HG02798 (cell line): ENCODE data around the gene PRDM11.
"Not testable (repeated sequence)": the region's sequence is repeated elsewhere in the genome, so short reads cannot be mapped to it uniquely, and the experiment has no call there.

Experiments used
- ATAC-seq: cut with Tn5 transposase; IDR thresholded peaks from one replicate; pipeline ENCODE4 v1.9.1; 2021; ENCODE audit warnings: mild to moderate bottlenecking; ENCODE audit not compliant: unreplicated experiment, poor library complexity

The PRDM11 gene

DNA sequence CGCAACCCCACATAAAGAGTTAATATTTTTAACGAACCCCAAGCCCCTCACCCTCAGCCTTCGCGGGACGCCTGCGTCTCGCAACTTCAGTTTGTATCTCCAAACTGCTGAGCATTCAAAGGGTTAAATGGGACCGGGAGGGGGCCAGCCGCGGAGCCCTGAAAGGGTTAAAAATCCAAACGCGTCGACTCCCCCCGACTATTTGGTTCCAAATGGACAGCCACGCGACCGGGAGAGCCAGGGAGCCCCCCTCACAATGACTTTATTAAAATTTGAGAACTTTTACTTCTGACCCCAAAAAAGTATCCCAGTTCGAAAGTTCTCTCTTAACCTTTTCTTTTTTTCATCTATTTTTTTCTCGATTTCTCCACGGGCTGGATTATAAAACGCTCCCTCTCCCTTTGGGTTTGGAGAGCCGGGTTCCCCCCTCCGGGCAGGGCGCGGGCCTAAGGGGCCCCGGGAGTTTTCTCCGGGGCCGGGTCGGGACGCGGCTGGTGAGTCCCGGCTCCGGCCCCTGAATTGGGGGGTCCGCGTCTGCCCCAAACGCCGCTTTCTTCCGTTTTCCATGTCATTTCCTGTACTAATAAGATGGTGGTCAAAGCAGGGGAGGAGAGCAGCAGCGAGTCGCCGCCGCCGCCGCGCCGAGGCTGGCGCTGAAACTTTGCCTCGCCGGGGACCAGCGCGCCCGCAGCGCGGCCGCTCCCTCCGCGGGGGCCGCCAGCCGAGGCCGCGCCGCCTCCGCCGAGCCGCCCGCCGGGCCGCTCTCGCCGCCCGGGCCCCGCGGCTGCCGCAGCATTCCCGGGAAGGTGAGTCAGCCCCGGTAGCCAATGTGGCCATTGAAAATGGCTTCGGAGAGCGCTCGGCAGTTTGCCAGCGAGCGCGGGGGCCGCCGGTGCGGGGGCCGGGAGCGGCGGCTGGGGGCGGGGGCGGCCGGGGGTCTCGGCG is at the start of gene PRDM11:
TSS of gene PRDM11 (plus strand) at position 568 of the 945 bp plus-strand sequence. CDS start 35,128 bp downstream, outside the sequence.
- peak; percentile 40 for ATAC-seq

DNA sequence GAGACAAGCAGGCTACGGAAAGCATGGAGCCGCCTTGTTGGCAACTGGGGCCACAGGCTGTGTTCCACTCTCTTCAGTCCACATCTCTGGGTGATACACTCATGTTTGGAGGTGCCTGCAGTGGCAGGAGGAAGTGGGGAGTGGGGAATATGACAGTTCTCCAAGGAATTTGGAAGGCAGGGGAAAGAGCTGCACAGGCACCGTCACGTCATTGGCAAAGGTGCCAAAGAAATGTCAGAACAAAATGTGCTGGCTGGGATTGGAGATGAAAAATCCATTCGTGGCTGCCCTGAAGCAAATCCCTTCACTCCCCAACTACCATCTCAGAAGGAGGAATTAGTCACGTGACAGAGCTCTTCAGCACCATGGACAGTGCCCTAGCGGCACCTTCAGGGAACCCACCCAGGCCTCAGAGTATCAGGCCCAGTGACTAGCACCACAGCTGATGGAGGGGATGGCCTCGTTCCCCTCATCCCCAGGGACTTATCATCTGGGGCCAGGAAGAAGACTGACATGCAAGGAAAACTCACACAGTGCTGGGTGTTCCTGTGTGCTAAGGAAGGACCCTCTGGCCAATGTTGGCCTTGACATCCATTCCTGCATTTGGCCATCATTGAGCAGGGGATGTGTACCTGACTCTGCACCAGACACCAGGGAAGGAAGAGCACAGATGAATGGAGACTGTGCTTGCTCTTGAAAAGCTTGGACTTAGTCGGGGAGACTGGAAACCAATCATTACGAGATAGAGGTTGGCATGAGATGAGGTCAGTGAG is 48.5 kb upstream of the PRDM11 start:
- ATAC-seq = no peak

DNA sequence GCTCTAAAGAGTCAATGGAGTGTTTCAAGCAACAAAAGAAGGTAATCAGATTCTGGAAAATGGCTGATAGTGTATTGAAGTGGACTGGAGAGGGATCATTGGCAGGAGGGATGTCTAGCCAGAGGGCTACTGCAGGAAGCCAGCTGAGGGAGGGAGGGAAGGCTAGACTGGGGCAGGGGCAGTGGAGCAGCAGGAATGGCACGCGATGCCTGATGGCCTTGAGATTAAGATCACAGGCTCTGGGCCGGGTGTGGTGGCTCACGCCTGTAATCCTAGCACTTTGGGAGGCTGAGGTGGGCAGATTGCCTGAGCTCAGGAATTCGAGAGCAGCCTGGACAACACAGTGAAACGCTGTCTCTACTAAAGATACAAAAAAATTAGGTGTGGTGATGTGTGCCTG is 47.5 kb upstream of the PRDM11 start:
- no peak for ATAC-seq

DNA sequence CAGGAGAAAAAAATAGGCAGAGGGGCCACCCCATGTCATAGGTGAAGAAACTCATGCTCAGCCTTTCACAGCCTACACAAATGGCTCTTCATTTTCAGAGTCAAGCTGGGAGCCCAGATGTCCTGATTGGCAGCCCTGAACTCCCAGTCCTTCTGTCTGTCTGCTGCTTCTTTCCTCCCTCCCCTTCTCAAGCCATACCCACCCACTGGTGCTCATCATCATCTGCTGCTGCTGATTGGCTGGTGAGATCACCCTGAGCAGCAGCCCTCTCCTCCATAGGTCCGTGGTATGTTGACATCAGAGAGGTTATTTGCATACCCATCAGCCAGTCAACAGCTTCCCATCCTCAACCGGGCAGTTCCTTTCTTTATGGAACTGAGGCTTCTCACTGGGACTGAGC is 46.1 kb upstream of the PRDM11 start:
- ATAC-seq = no peak

DNA sequence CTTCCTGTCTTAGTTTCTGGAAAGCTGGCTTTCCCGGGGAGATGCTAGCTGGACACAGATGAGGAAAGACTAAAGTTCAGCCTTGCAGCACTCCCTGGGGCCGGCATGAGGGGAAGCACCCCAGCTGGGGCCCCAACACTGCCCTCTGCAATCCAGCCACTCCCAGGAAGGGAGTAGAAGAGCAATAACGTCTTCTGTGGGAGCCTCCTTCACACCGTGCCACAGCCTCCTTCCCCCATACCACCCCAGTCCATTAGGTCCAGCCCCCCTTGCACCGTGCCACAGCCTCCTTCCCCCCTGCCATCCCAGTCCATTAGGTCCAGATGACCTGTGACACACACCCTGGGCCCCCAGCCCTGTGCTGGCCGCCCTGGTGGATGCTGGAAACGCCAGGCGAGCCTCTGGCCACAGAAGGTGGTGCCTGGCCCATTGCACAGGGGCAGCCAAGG is 44.1 kb upstream of the PRDM11 start:
- no peak for ATAC-seq

DNA sequence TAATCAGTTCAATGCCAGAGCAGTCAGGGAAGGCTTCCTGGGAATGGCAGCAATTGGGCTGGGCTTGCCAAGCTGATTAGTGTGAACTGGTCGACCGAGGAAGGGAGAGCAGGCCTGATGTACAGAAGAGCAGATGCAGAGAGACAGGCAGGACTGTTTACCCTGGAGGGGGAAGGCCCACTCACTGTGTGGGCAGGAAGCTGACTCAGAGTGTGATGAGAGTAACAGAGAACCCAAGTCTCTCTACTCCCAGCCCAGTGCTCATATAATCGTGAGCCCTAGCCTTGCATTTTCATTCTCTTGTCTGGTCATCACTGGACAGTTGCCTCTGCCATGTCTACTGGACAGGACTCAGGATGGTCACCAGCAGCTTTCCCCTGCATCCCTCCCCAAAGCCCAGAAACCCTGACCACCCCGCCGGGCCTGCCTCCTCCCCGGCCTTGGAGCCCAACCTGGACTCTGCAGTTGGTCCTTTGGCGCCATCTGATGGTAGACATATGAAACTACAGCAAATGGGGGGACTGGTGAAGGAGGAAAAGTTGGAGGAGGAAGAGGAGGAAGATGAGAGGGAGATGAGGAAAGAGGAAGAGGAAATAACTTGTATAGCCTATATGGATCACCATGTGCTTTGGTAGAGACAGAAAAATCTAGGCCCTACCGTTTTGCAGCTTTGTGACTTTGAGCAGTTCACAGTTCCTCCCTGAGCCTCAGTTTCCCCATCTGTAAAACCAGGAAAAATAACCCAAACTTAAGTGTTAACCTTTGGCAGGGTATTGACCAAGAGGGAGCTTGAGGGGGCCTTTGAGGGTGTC is 43.4 kb upstream of the PRDM11 start:
- peak; percentile 41 for ATAC-seq

DNA sequence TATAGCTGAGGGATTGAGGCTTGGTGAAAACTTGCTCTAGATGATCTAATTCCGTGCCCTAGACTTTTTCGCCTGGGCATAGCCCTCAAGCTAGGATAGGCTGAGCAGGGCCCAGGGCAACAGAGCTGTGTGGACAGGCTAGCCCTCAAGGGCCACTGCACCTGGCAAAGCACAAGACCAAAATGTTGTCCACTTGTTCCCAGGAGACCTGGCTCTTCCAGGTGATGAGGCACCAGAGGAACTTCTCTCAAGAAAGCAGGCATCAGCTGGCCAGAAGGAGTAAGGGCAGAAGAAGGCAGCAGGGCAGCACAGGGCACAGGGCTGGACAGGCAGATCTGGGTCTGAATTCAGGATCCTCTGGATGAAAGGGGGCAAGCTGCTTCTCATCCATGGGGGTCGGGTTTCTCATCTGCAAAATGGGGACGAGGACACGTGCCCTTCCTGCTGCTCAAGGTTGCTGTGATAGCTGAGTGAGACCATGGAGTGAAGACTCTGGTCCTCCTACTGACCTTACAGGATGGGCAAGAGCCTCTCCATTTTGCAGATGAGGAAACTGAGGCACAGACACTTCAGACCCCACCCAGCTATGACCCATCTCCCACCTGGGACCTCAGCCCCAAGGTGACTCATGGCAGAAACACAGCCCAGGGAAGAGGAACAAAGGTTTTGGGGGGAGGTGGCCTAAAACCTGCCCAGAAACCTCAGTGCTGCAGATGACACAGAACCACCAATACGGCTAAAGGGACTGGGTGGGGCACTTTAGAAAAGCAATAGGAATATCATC is 42.2 kb upstream of the PRDM11 start:
- no peak for ATAC-seq

DNA sequence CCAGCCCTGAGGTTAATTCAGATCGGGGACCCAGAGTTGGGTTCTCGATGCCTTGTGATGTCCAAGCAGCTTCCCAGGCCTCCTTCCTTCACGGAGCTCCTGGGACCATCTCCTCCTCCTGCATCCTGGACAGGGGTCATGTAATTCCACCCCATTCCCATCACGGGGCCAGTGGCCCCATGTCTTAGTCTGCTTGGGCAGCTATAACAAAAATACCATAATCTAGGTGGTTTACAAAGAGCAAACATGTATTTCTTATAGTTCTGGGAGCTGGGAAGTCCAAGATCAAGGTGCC is 41.7 kb upstream of the PRDM11 start:
- no peak for ATAC-seq

DNA sequence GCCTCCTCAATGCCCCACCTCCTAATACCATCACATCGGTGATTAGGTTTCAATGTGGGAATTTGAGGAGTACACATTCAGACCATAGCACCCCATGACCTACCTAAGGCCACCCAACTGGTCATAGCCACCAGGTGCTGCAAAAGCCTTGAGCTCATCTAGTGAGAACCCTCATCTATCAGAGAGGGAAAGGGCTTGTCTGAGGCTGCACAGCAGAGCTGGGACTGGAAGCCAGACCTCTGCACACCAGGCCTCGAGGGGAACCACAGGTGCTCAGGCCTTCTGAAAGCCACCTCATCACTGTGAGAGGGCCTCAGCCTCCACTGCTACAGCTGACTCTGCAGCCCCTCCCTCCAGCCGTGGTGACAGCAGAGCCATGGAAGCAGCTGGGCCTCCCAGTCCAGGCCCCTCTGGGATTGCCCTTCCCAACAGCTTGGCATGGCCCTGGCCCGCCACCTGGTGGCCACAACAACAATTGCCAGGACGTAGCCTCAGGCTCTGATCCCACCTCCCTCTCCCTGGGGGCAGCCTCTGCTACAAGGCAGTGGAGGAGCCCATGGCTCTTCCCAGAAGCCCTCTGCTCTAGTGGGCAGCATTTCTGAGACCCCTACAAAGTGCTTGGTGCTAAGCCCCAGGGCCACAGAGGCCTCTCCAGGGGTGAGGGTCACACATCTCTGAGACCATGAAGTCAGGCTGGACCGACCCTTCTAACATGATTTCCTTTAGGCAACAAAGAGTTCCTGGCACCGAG is 41.0 kb upstream of the PRDM11 start:
- peak; percentile 72 for ATAC-seq

DNA sequence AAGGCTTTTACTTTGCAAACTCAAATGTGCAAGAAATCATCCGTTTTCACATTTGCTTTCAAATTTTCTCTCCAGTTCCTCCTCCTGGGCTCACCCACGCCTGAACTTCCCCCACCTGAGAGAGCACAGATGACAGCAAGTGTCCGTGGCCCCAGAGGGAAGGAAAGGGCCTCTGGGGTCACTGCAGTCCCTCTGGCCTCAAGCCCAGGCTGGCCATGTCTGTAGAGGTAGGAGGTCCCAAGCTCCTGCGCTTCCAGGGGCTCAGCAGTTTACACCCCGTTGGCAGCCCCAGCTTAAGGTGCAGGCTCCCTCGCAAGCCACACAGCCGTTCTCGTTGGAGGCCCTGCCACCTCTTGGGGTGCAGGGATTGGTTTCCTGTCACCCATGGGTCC is 40.5 kb upstream of the PRDM11 start:
- no peak for ATAC-seq

DNA sequence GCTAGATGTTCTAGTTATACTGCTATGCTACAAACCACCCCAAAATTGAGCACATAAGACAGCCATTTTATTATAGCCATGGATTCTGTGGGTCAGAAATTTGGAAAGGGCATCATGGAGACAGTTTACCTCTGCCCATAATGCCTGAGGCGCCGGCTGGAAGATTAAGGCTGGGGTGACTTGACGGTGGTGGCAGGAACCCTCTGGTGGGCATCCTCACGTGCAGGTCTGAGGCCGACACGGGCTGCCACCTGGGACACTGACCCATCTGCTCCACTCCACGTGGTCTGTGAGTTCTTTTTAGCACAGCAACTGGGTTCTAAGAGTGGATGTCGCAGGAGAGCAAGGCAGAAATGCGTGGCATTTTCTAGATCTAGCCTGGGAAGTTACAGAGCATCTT is 40.0 kb upstream of the PRDM11 start:
- ATAC-seq = no peak

DNA sequence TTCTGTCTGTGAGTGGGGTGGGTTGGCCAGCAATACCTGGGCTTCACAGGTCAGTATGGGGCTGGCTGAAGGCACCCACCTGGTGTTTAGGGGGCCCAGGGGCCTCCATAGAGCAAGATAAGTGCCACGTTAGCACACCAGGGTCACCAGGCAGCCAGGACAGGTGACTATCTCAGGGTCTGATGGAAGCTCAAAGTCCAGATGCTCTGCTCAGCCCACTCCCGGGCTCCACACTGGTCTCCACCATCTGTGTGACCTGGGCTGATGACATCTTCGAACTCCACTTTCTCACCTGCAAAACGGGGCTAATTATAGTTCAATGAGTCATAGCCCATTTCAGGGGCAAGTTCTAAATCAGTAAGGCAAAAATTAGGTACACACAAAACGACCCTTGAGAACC is 39.4 kb upstream of the PRDM11 start:
- no peak for ATAC-seq

DNA sequence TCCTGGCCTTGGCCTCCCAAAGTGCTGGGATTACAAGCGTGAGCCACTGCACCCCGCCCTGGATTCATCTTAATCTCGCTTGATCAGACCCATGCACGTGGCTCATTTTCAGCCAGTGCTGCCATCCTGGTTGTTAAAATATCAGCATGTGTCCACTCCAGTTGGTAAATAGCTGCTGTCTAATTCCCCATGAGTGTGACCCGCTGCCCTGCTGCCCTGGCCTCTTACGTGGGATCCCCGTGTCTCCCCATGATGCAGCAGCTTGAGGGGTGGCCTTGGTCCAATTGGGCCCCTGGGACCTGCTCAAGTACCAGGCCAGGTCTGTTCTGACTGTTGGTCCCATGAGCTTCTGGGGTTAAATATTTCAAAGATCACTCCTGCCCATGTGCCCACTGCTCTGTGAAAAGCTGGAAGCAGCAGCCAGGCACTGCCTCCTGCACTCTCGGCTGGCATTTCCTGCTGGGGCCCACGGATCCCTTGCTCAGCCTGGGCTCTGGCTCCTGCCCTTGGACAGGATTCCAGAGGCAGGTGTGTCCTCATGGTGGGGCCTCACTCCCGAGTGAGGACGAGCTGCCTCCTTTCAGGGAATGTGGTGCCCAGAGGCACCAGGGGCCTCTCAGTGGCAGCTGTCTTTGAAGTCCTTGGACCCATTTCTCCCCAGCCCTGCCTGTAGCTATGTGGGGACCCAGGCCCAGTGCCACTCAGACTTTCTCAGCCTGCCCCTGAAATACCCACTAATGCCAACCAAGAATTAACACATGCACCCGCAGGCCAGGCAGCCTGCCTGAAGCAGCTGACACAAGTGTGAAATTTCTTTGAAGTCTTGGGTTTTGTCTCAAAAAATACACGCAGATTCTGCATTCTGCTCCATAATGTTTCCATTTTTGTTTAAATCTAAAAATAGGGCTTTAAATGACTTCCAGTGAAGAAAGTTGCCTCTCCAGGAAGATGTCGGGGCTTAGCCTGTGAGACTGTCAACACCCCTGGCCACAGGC is 38.1 kb upstream of the PRDM11 start:
- no peak for ATAC-seq

DNA sequence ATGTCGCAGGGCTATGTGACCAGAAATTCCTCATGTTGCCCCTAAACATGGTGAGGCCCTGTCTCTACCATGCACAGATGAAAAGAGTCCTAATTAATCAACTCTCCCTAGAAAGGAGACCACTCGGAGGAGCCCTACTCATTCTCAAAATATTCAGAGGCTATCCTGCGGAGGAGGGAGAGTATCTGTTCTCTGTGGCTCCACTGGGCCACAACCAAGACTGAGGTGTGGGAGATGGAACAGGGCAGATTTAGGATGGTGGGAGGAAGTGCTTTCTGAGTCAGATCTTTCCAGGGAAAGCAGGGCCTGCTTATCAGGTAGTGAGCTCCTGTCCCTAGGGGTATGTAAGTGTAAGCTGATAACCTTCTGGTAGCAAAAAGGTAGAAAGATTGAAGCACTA is 37.0 kb upstream of the PRDM11 start:
- ATAC-seq = no peak

DNA sequence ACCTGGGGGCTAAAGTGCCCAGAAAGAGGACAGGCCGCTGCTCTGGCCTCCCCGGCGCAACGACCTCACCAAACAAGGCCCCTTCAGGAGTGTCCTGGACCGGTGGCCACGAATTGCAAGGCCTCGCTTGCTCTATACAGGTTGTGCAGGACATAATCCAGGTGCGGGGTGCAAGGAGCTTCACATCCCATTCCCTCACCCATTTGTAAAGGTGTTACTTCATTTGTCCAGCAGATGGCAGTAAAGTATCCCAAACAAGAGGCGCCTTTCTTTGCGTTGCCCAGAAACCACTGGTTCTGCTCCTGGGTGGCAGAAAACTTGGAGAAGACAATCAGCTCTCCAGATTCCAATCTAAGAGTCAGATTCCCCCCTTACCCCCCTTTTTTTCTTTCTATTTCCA is 35.9 kb upstream of the PRDM11 start:
- ATAC-seq = no peak

DNA sequence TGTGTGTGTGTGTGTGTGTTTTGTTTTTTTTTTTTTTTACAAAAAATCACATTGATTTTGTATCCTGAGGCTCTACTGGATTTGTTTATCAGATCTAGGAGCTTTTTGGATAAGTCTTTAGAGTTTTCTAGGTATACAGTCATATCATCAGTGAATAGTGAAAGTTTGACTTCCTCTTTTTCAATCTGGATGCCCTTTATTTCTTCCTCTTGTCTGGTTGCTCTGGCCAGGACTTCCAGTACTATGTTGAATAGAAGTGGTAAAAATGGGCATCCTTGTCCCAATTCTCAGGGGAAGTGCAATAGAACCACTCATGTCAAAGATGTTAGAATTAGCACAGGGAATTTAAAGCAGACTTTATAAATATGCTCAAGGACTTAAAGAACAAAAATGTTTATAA is 32.6 kb upstream of the PRDM11 start:
- ATAC-seq = no peak

DNA sequence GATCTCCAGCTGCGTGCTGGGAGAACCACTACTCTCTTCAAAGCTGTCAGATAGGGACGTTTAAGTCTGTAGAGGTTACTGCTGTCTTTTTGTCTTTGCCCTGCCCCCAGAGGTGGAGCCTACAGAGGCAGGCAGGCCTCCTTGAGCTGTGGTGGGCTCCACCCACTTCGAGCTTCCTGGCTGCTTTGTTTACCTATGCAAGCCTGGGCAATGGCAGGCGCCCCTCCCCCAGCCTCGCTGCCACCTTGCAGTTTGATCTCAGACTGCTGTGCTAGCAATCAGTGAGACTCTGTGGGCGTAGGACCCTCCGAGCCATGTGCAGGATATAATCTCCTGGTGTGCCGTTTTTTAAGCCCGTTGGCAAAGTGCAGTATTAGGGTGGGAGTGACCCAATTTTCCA is 18.6 kb upstream of the PRDM11 start:
- ATAC-seq = not testable (repeated sequence)

DNA sequence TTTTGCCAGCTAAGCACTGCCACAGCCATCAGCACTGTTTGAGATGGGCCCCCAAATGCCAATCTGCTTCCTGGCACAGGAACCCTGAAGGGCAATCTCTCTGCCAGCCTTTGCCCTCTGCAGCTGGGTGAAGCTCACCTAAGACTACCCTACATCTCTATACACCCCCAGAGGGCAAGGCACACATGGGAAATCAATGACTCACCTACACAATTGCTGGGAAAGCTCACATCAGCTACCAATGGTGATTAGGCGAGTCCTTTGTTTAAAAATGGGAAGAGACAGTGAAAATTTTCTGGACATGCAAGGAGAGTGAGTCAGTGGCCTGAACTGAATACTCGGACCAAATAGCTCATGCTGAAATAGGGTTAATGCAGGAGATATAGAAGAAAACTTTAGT is 12.6 kb upstream of the PRDM11 start:
- ATAC-seq = no peak
